DOHH2 (cell line): ENCODE results near the gene ARHGAP6.

ENCODE experiments used
- H3F3A ChIP-seq: fragments of 200-600 bp; sonication (generic), shearing (Covaris generic); 2 replicates; pipeline ENCODE4 v1.6.0; 2016; ENCODE audit warnings: antibody characterized with exemption, mild to moderate bottlenecking; ENCODE audit not compliant: control insufficient read depth, insufficient read depth
- H3K27ac ChIP-seq: fragments of 200-600 bp; sonication (generic); 2 replicates; pipeline ENCODE4 v1.5.1; 2014; ENCODE audit warnings: low read depth, mild to moderate bottlenecking, low read length, moderate library complexity
- H3K27me3 ChIP-seq: fragments of 200-600 bp; sonication (generic); 2 replicates; pipeline ENCODE4 v1.6.1; 2014; ENCODE audit warnings: mild to moderate bottlenecking, low read length, mixed read lengths; ENCODE audit not compliant: control insufficient read depth
- H3K36me3 ChIP-seq: fragments of 200-600 bp; sonication (generic); 2 replicates; pipeline ENCODE4 v1.6.1; 2014; ENCODE audit warnings: mild to moderate bottlenecking, low read length, moderate library complexity, mixed read lengths; ENCODE audit not compliant: control insufficient read depth
- H3K4me1 ChIP-seq: fragments of 200-600 bp; sonication (generic); 2 replicates; pipeline ENCODE4 v1.6.1; 2014; ENCODE audit warnings: mild to moderate bottlenecking, low read length, mixed read lengths; ENCODE audit not compliant: control insufficient read depth
- H3K4me2 ChIP-seq: fragments of 200-600 bp; sonication (generic); 2 replicates; pipeline ENCODE4 v1.6.0; 2014; ENCODE audit warnings: mild to moderate bottlenecking, low read length, moderate library complexity
- H3K4me3 ChIP-seq: fragments of 200-600 bp; sonication (generic); 2 replicates; pipeline ENCODE4 v1.5.1; 2014; ENCODE audit warnings: mild to moderate bottlenecking, low read length, mixed read lengths
- H3K79me2 ChIP-seq: fragments of 200-600 bp; sonication (generic); 2 replicates; pipeline ENCODE4 v1.6.1; 2014; ENCODE audit warnings: mild to moderate bottlenecking, low read length, mixed read lengths; ENCODE audit not compliant: control insufficient read depth
- H3K9me2 ChIP-seq: fragments of 200-600 bp; sonication (generic); replicated peaks from 2 replicates; pipeline ENCODE4 v1.6.1; 2014; ENCODE audit warnings: mild to moderate bottlenecking, low read length, mixed read lengths; ENCODE audit not compliant: control insufficient read depth
- H3K9me3 ChIP-seq: fragments of 200-600 bp; sonication (generic); 2 replicates; pipeline ENCODE4 v1.6.1; 2014; ENCODE audit warnings: antibody characterized with exemption, low read length, mixed read lengths; ENCODE audit not compliant: control insufficient read depth, insufficient read depth
- H4K20me1 ChIP-seq: fragments of 200-600 bp; sonication (generic); 2 replicates; pipeline ENCODE4 v1.6.0; 2014; ENCODE audit warnings: low read depth, mild to moderate bottlenecking, antibody characterized with exemption, low read length, moderate library complexity; ENCODE audit not compliant: control insufficient read depth, insufficient read depth
- CTCF ChIP-seq: fragments of 200-600 bp; sonication (generic); IDR thresholded peaks from one replicate; pipeline ENCODE4 v1.5.1; 2014; ENCODE audit warnings: antibody characterized with exemption, mild to moderate bottlenecking, low read depth, low read length; ENCODE audit not compliant: poor library complexity, severe bottlenecking
- EZH2phosphoT487 ChIP-seq: fragments of 200-600 bp; sonication (generic); IDR thresholded peaks from 2 replicates; pipeline ENCODE4 v1.6.1; 2017; ENCODE audit warnings: borderline replicate concordance, mild to moderate bottlenecking, antibody characterized with exemption, low read length, moderate library complexity, mixed read lengths

ARHGAP6 gene

DNA sequence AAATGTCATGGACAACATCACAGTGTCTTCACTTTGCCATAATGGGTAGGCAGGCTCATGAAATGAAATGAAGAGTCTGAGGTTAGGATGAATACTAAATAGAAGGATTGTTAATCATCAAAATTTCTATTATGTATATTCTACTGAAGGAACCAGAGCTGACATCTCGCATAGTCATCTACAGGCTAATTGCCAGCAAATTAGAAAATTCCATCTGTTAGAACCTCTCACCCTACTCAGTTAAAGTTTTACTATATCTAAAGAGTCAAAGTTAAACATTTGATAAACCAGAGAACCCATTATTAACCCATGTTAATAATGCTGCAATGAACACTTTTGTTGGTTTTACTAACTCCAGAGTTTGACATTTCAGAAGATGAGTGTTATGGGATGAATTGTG, 114.6 kb downstream of the ARHGAP6 start:
- H3K27me3 ChIP-seq = no peaks in the 10 kb centered on the region
- no peaks in the 10 kb centered on the region for H3K36me3 ChIP-seq
- H3K4me3 ChIP-seq = no peak overlapping the region
- no peaks in the 10 kb centered on the region for H4K20me1 ChIP-seq
- no peak overlapping the region for H3K4me2 ChIP-seq
- H3K9me2 ChIP-seq = no peaks in the 10 kb centered on the region
- no peaks in the 10 kb centered on the region for H3K9me3 ChIP-seq
- no peaks in the 10 kb centered on the region for H3F3A ChIP-seq
- no peak overlapping the region for H3K27ac ChIP-seq
- no peak for TF ChIP-seq CTCF
- TF ChIP-seq EZH2phosphoT487 = no peak
- no peaks in the 10 kb centered on the region for H3K4me1 ChIP-seq
- no peaks in the 10 kb centered on the region for H3K79me2 ChIP-seq

DNA sequence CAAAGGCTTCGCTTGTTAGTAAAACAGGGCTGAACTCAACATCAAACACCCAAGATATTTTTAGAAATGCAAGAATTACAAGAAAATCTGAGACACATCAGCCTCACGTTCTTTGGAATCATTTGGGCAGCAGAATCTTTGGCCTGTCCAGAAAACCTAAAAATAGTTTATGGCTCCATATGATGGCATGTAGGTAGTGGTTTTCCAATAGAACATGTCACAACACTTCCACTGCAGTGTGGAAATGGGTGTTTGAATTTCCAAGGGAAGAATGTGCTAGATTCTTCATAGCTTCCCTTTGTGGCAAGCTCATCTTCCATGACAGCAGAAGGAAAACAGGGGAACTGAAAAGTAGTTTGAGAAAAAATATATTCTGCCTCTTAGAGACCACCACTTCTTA, 118.8 kb downstream of the ARHGAP6 start:
- TF ChIP-seq CTCF (no peak), EZH2phosphoT487 (no peak)
- H4K20me1 ChIP-seq = no peaks in the 10 kb centered on the region

GRCh38 chrX:11543249-11543648, 122.5 kb downstream of the ARHGAP6 start:
- no peaks in the 10 kb centered on the region for H3K9me2 ChIP-seq
- no peaks in the 10 kb centered on the region for H3K4me1 ChIP-seq
- no peaks in the 10 kb centered on the region for H3K36me3 ChIP-seq
- no peaks in the 10 kb centered on the region for H3K9me3 ChIP-seq
- no peaks in the 10 kb centered on the region for H3K27me3 ChIP-seq
- H3K4me2 ChIP-seq = no peak overlapping the region
- no peaks in the 10 kb centered on the region for H3K79me2 ChIP-seq
- H4K20me1 ChIP-seq = no peaks in the 10 kb centered on the region
- H3K4me3 ChIP-seq = no peak overlapping the region
- TF ChIP-seq CTCF (no peak), EZH2phosphoT487 (no peak)
- no peak overlapping the region for H3K27ac ChIP-seq
- no peaks in the 10 kb centered on the region for H3F3A ChIP-seq

More for the DNA sequence above, 118.8 kb downstream of the ARHGAP6 start:
- Histone ChIP-seq H3K9me3 (no peaks in the 10 kb centered on the region), H3K36me3 (no peaks in the 10 kb centered on the region), H3K27me3 (no peaks in the 10 kb centered on the region), H3K79me2 (no peaks in the 10 kb centered on the region), H3K9me2 (no peaks in the 10 kb centered on the region), H3K4me3 (no peak overlapping the region), H3F3A (no peaks in the 10 kb centered on the region), H3K4me1 (no peaks in the 10 kb centered on the region), H3K27ac (no peak overlapping the region), H3K4me2 (no peak overlapping the region)

GRCh38 chrX:11541510-11541909, 124.2 kb downstream of the ARHGAP6 start:
- H3K4me1 ChIP-seq = no peaks in the 10 kb centered on the region
- TF ChIP-seq CTCF (no peak), EZH2phosphoT487 (no peak)
- no peak overlapping the region for H3K4me2 ChIP-seq

More at GRCh38 chrX:11541510-11541909, 124.2 kb downstream of the ARHGAP6 start:
- no peaks in the 10 kb centered on the region for H3K9me3 ChIP-seq
- H3K79me2 ChIP-seq = no peaks in the 10 kb centered on the region
- no peak overlapping the region for H3K27ac ChIP-seq
- no peaks in the 10 kb centered on the region for H3K36me3 ChIP-seq
- no peak overlapping the region for H3K4me3 ChIP-seq
- no peaks in the 10 kb centered on the region for H3K27me3 ChIP-seq
- no peaks in the 10 kb centered on the region for H3F3A ChIP-seq
- no peaks in the 10 kb centered on the region for H4K20me1 ChIP-seq
- H3K9me2 ChIP-seq = no peaks in the 10 kb centered on the region
